Skin epidermis (tissue), 12 donors: ENCODE data around the gene FBXL16.

Experiments
- H3K27ac ChIP-seq, 21 experiments: fragments of 200-600 bp; sonication (generic) in 11 of 21; one replicate each; pipeline ENCODE4 v1.5.0; 2020; ENCODE audit warnings: mild to moderate bottlenecking in 3 of 21, inconsistent platforms in 2 of 21, moderate library complexity in 2 of 21
- H3K4me3 ChIP-seq, 7 experiments: fragments of 200-600 bp; sonication (generic) in 2 of 7; one replicate each; pipeline ENCODE4 v1.5.0; 2020; ENCODE audit warnings: inconsistent platforms in 2 of 7, mild to moderate bottlenecking in 2 of 7, moderate library complexity in 1 of 7

FBXL16 gene

GRCh38 chr16:735982-736453 is 30.4 kb upstream of the FBXL16 start:
- H3K27ac ChIP-seq: no peak overlapping the region
- no peak overlapping the region for H3K4me3 ChIP-seq

GRCh38 chr16:734981-735881 is 29.6 kb upstream of the FBXL16 start:
- Histone ChIP-seq H3K27ac (no peak overlapping the region), H3K4me3 (no peak overlapping the region)

- H3K4me3 ChIP-seq: no peak overlapping the region
- no peak overlapping the region for H3K27ac ChIP-seq
Measured at GRCh38 chr16:734208-734980, 28.8 kb upstream of the FBXL16 start.

GRCh38 chr16:733382-734207 is 28.0 kb upstream of the FBXL16 start:
- H3K4me3 ChIP-seq: no peak overlapping the region
- H3K27ac ChIP-seq: no peak overlapping the region

GRCh38 chr16:732936-733335 is 27.3 kb upstream of the FBXL16 start:
- no peak overlapping the region for H3K27ac ChIP-seq
- H3K4me3 ChIP-seq: no peak overlapping the region

- no peak overlapping the region for H3K27ac ChIP-seq
- no peak overlapping the region for H3K4me3 ChIP-seq
Measured at GRCh38 chr16:732332-732731, 26.7 kb upstream of the FBXL16 start.

- Histone ChIP-seq H3K4me3 (no peak overlapping the region), H3K27ac (no peak overlapping the region)
Measured at GRCh38 chr16:730666-731509, 25.3 kb upstream of the FBXL16 start.

- Histone ChIP-seq H3K4me3 (no peak overlapping the region), H3K27ac (no peak overlapping the region)
Measured at GRCh38 chr16:729768-730665, 24.4 kb upstream of the FBXL16 start.

- H3K4me3 ChIP-seq: peak overlapping the region in 1 of 7 experiments; percentile 46
- H3K27ac ChIP-seq: no peak overlapping the region
Measured at GRCh38 chr16:728890-729744, 23.5 kb upstream of the FBXL16 start.

- peak overlapping the region in 9 of 21 experiments; percentile 1 to 67 (median 54) for H3K27ac ChIP-seq
- peak overlapping the region; percentile 31 to 49 (median 39) for H3K4me3 ChIP-seq
Measured at GRCh38 chr16:728131-728889, 22.7 kb upstream of the FBXL16 start.

- H3K27ac ChIP-seq: peak overlapping the region in 13 of 21 experiments; percentile 1 to 72 (median 53)
- peak overlapping the region; percentile 31 to 49 (median 39) for H3K4me3 ChIP-seq
Measured at GRCh38 chr16:727291-727977, 21.8 kb upstream of the FBXL16 start.

- H3K27ac ChIP-seq: peak within 1 kb of the TSS in 13 of 21 experiments; percentile 1 to 72 (median 53)
- peak within 1 kb of the TSS; percentile 31 to 49 (median 39) for H3K4me3 ChIP-seq
Measured at GRCh38 chr16:726438-727290, 21.1 kb upstream of the FBXL16 start, which contains the start of the genes CCDC78 and HAGHL. CCDC78 (minus strand) TSS chr16:726443; CDS start chr16:726367, 76 bp downstream. HAGHL (plus strand) TSS chr16:727106; CDS start chr16:727510, 404 bp downstream.

- Histone ChIP-seq H3K4me3 (peak overlapping the region in 1 of 7 experiments; percentile 36), H3K27ac (no peak overlapping the region)
Measured at GRCh38 chr16:726188-726437, 20.5 kb upstream of the FBXL16 start.

GRCh38 chr16:725463-726187 is 20.0 kb upstream of the FBXL16 start:
- Histone ChIP-seq H3K4me3 (no peak overlapping the region), H3K27ac (no peak overlapping the region)
